GM12878 (cell line): Measurements from ENCODE around the gene ANO7.

Experiments used
- BCL11A ChIP-seq: IDR thresholded peaks from 2 replicates; pipeline ENCODE4 v1.6.1; 2011; ENCODE audit warnings: low read depth, low read length
- NFIC ChIP-seq: IDR thresholded peaks from 2 replicates; pipeline ENCODE4 v1.6.1; 2012; ENCODE audit warnings: low read depth, mild to moderate bottlenecking, inconsistent platforms, low read length, moderate library complexity
- POLR2A ChIP-seq: IDR thresholded peaks from 2 replicates; pipeline ENCODE4 v1.6.1; 2011; ENCODE audit warnings: low read depth, mild to moderate bottlenecking, low read length
- RAD21 ChIP-seq: IDR thresholded peaks from 2 replicates; pipeline ENCODE4 v1.6.1; 2011; ENCODE audit warnings: mild to moderate bottlenecking, low read depth, low read length, moderate library complexity; ENCODE audit not compliant: insufficient read depth
- USF2 ChIP-seq: IDR thresholded peaks from 2 replicates; pipeline ENCODE4 v1.6.1; 2011; ENCODE audit warnings: low read depth, low read length, improper control_type of control experiment, borderline replicate concordance
- ZNF687 ChIP-seq: fragments of 450-650 bp; IDR thresholded peaks from 2 replicates; pipeline ENCODE4 v1.6.1; 2017; ENCODE audit warnings: mild to moderate bottlenecking, moderate library complexity
- TF ChIP-seq, protein P1 (sequence below), 3 experiments: IDR thresholded peaks in 2 of 3; conservative IDR thresholded peaks in 1 of 3; 2 replicates each; pipeline ENCODE4 v1.5.1; 2011; ENCODE audit warnings: low read depth in 3 of 3, low read length in 3 of 3, mild to moderate bottlenecking in 3 of 3, control low read depth in 2 of 3, moderate library complexity in 2 of 3, inconsistent platforms in 1 of 3, mixed read lengths in 1 of 3; ENCODE audit not compliant: control insufficient read depth in 2 of 3, insufficient read depth in 1 of 3; ENCODE audit errors: extremely low read depth in 1 of 3

- no peak for TF ChIP-seq USF2
- TF ChIP-seq, protein P1, sequence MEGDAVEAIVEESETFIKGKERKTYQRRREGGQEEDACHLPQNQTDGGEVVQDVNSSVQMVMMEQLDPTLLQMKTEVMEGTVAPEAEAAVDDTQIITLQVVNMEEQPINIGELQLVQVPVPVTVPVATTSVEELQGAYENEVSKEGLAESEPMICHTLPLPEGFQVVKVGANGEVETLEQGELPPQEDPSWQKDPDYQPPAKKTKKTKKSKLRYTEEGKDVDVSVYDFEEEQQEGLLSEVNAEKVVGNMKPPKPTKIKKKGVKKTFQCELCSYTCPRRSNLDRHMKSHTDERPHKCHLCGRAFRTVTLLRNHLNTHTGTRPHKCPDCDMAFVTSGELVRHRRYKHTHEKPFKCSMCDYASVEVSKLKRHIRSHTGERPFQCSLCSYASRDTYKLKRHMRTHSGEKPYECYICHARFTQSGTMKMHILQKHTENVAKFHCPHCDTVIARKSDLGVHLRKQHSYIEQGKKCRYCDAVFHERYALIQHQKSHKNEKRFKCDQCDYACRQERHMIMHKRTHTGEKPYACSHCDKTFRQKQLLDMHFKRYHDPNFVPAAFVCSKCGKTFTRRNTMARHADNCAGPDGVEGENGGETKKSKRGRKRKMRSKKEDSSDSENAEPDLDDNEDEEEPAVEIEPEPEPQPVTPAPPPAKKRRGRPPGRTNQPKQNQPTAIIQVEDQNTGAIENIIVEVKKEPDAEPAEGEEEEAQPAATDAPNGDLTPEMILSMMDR (IDR thresholded peaks at IDR 0.05 in 2 of 3, conservative IDR thresholded peaks at IDR 0.05 in 1 of 3; ENCODE audit: control insufficient read depth in 2 of 3, extremely low read depth in 1 of 3, insufficient read depth in 1 of 3, low read depth in 3 of 3, low read length in 3 of 3), result no peak
- TF ChIP-seq ZNF687, result no peak
- no peak for TF ChIP-seq NFIC
- TF ChIP-seq RAD21, result no peak
- no peak for TF ChIP-seq POLR2A
- no peak for TF ChIP-seq BCL11A
These were observed 7.1 kb downstream of the ANO7 start for GRCh38 chr2:241195506-241196130.
